ENCODE measurements around the gene MRPL50. TPM values are rescaled to one million over a fixed set of nuclear protein-coding genes. Genes with fewer than 3 reads are reported as not detected.

Gene MRPL50
- total RNA-seq, 1 experiment from 2014 or later, result 15.4 TPM

DNA sequence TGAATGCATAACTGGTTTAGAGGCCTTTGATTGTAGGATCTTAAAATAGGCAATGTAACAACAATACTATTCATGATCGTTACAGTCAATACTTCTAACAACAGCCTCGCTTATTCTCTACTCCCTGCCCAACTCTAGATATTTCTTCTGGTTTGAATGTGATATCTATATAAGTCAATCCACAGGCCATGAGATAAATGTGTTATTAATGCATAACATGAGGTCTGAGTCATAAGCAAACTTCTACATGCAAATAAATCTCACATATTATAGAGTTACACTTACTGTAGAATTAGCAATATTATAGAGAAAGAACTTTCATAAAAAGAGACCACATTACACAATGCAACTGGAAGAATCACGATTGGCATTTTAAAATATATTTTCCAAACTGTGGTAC lies 40.1 kb upstream of the MRPL50 start:
- H3K4me1 Mint-ChIP-seq (ENCODE audit: insufficient read depth, unreplicated experiment), result no peaks in the 10 kb centered on the region
- no peaks in the 10 kb centered on the region for H3K9me3 Mint-ChIP-seq (ENCODE audit: unreplicated experiment)
- BruUV-seq (replicated peaks), result no TSS peak
- H3K4me3 Mint-ChIP-seq (ENCODE audit: unreplicated experiment), result no peak overlapping the region
- peaks cover 51% of the 10 kb centered on the region for H3K27me3 Mint-ChIP-seq (ENCODE audit: insufficient read depth, unreplicated experiment)
- DNase-seq (ENCODE audit: unreplicated experiment), result no peak
- ChIA-PET CTCF (interaction anchor here (0.6 to 1.3 kb wide), 6 partner anchors 11 to 724 kb away, joined by 3 to 6 read pairs (median 3); no protein-coding TSS in a partner anchor), POLR2A (interaction anchor here (1.3 kb wide), 1 partner anchor 29 kb away, joined by 3 read pairs; no protein-coding TSS in a partner anchor)
- intact Hi-C loops (cut with micrococcal nuclease), result no loop called here
- TF ChIP-seq, protein P1, sequence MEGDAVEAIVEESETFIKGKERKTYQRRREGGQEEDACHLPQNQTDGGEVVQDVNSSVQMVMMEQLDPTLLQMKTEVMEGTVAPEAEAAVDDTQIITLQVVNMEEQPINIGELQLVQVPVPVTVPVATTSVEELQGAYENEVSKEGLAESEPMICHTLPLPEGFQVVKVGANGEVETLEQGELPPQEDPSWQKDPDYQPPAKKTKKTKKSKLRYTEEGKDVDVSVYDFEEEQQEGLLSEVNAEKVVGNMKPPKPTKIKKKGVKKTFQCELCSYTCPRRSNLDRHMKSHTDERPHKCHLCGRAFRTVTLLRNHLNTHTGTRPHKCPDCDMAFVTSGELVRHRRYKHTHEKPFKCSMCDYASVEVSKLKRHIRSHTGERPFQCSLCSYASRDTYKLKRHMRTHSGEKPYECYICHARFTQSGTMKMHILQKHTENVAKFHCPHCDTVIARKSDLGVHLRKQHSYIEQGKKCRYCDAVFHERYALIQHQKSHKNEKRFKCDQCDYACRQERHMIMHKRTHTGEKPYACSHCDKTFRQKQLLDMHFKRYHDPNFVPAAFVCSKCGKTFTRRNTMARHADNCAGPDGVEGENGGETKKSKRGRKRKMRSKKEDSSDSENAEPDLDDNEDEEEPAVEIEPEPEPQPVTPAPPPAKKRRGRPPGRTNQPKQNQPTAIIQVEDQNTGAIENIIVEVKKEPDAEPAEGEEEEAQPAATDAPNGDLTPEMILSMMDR (IDR thresholded peaks at IDR 0.05; ENCODE audit: unreplicated experiment), result no peak
- H3K36me3 Mint-ChIP-seq (ENCODE audit: insufficient read depth, unreplicated experiment), result no peaks in the 10 kb centered on the region
- H3K27ac Mint-ChIP-seq (ENCODE audit: low read depth, unreplicated experiment), result no peak overlapping the region

DNA sequence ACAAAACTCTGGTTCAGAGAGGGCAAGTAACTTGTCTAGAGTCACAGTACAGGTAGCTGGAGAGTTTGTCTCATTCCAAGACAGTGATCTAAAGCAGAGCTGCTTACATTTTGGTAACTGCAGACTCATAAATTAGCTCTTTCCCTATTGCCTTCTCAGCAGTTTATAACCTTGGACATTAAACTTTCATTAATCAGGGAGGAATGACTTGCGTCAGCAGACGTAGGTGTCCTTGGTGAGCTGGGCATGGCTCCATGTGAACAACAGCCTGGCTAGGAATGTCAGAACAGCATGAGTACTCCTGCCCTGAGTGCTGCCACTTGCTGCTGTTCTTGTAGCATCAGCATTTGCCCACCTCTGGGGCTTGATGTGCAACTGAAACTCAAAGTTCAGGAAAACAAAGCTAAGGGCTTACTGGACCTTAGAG lies 39.4 kb upstream of the MRPL50 start:
- POLR2A ChIA-PET, result interaction anchor here (1.3 kb wide), 2 partner anchors 20 to 29 kb away, joined by 3 read pairs; no protein-coding TSS in a partner anchor
- CTCF ChIA-PET, result interaction anchor here (0.7 to 1.3 kb wide), 4 partner anchors 12 to 128 kb away, joined by 3 to 6 read pairs (median 5); no protein-coding TSS in a partner anchor

DNA sequence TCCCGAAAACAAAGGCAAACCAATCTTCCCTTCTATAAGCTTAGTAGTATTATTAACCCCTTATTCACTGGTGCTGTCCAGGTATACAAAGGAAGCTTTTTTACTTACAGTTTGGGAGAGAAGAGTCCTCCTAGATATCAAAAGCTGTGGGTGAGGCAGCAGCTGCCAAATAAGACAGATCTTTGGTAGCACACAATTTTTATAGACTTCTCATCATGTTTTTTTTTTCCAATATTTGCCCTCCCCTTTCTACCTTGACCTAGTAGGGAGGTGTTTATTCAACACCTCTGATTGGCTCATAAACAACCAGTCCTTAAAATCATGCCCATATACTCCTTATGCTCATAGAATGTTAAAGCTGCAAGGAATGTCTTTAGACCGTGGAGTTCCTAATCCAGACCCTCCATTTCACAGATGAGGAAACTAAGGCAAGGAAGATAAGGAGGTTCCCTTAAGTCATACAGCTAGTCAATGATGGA lies 37.2 kb upstream of the MRPL50 start, which contains the start of gene ALDOB:
Gene ALDOB (minus strand): TSS at position 174 of the 479 bp plus-strand sequence. CDS start 4,887 bp downstream, outside the sequence.
- Mint-ChIP-seq H3K4me3 (ENCODE audit: unreplicated experiment) (no peak within 1 kb of the TSS), H3K27me3 (ENCODE audit: insufficient read depth, unreplicated experiment) (peaks cover 36% of the 10 kb centered on the region), H3K9me3 (ENCODE audit: unreplicated experiment) (no peaks in the 10 kb centered on the region), H3K27ac (ENCODE audit: low read depth, unreplicated experiment) (no peak within 1 kb of the TSS), H3K36me3 (ENCODE audit: insufficient read depth, unreplicated experiment) (no peaks in the 10 kb centered on the region), H3K4me1 (ENCODE audit: insufficient read depth, unreplicated experiment) (no peaks in the 10 kb centered on the region)
- ChIA-PET POLR2A (no interaction called here), CTCF (interaction anchor here (0.6 to 1.7 kb wide), 5 partner anchors 9 to 131 kb away, joined by 3 to 5 read pairs (median 4); no protein-coding TSS in a partner anchor)
- TF ChIP-seq, protein P1 (IDR thresholded peaks at IDR 0.05; ENCODE audit: unreplicated experiment), result no peak
- intact Hi-C loops (cut with micrococcal nuclease), result no loop called here
- no peak for DNase-seq (ENCODE audit: unreplicated experiment)
- no TSS peak for BruUV-seq (replicated peaks)

More for the DNA sequence above, 39.4 kb upstream of the MRPL50 start:
- DNase-seq (ENCODE audit: unreplicated experiment), result no peak
- BruUV-seq (replicated peaks), result no TSS peak
- Mint-ChIP-seq H3K4me3 (ENCODE audit: unreplicated experiment) (no peak overlapping the region), H3K27me3 (ENCODE audit: insufficient read depth, unreplicated experiment) (peaks cover 51% of the 10 kb centered on the region), H3K36me3 (ENCODE audit: insufficient read depth, unreplicated experiment) (no peaks in the 10 kb centered on the region), H3K27ac (ENCODE audit: low read depth, unreplicated experiment) (no peak overlapping the region), H3K4me1 (ENCODE audit: insufficient read depth, unreplicated experiment) (no peaks in the 10 kb centered on the region), H3K9me3 (ENCODE audit: unreplicated experiment) (no peaks in the 10 kb centered on the region)
- TF ChIP-seq, protein P1 (IDR thresholded peaks at IDR 0.05; ENCODE audit: unreplicated experiment), result no peak
- intact Hi-C loops (cut with micrococcal nuclease), result no loop called here

DNA sequence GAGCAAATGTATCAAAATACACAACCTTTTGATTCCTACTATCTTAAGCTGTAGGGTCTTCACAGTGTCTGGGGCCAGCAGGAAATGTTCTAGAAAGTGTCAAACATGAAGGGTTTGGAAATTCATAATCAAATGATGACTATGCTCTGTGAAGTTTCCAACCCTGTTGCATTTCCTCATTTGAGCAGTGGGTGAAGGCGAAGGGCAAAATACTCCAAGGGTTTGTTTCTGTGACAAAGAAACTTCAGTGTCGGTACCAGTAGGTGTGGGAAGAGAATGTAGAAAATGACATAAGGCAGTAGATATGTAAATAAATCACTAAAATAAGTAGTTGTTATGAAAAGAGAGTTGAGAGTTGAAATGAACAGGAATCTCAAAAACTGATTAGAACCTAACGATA lies 36.6 kb upstream of the MRPL50 start:
- no peaks in the 10 kb centered on the region for H3K9me3 Mint-ChIP-seq (ENCODE audit: unreplicated experiment)

More for the DNA sequence above, 36.6 kb upstream of the MRPL50 start:
- H3K27me3 Mint-ChIP-seq (ENCODE audit: insufficient read depth, unreplicated experiment), result peaks cover 36% of the 10 kb centered on the region
- H3K4me1 Mint-ChIP-seq (ENCODE audit: insufficient read depth, unreplicated experiment), result no peaks in the 10 kb centered on the region
- ChIA-PET POLR2A (no interaction called here), CTCF (interaction anchor here (0.7 to 1.3 kb wide), 2 partner anchors 9 to 70 kb away, joined by 3 to 4 read pairs; no protein-coding TSS in a partner anchor)
- no TSS peak for BruUV-seq (replicated peaks)
- no peaks in the 10 kb centered on the region for H3K36me3 Mint-ChIP-seq (ENCODE audit: insufficient read depth, unreplicated experiment)
- intact Hi-C loops (cut with micrococcal nuclease), result no loop called here
- no peak for DNase-seq (ENCODE audit: unreplicated experiment)
- H3K4me3 Mint-ChIP-seq (ENCODE audit: unreplicated experiment), result no peak overlapping the region
- TF ChIP-seq, protein P1 (IDR thresholded peaks at IDR 0.05; ENCODE audit: unreplicated experiment), result no peak
- H3K27ac Mint-ChIP-seq (ENCODE audit: low read depth, unreplicated experiment), result no peak overlapping the region

Measured in MCF 10A (cell line).